GM19395 (cell line): ENCODE data around the gene NAALADL2.

Experiments
- ATAC-seq: cut with Tn5 transposase; IDR thresholded peaks from one replicate; pipeline ENCODE4 v1.9.1; 2021; ENCODE audit warnings: mild to moderate bottlenecking, moderate library complexity; ENCODE audit not compliant: unreplicated experiment

Gene NAALADL2

GRCh38 chr3:174884776-174885568 is 25.8 kb downstream of the NAALADL2 start:
- ATAC-seq: no peak

GRCh38 chr3:174891524-174892203 is 32.5 kb downstream of the NAALADL2 start:
- ATAC-seq: no peak

- ATAC-seq: no peak
Measured at GRCh38 chr3:174907027-174907426, 47.9 kb downstream of the NAALADL2 start.

- no peak for ATAC-seq
Measured at GRCh38 chr3:174907628-174908407, 48.7 kb downstream of the NAALADL2 start.

- ATAC-seq: no peak
Measured at GRCh38 chr3:174931473-174932353, 72.6 kb downstream of the NAALADL2 start.

GRCh38 chr3:174936590-174936989 is 77.5 kb downstream of the NAALADL2 start:
- no peak for ATAC-seq

- no peak for ATAC-seq
Measured at GRCh38 chr3:174937478-174937877, 78.3 kb downstream of the NAALADL2 start.

GRCh38 chr3:174938102-174938501 is 79.0 kb downstream of the NAALADL2 start:
- no peak for ATAC-seq

- ATAC-seq: no peak
Measured at GRCh38 chr3:174940151-174940550, 81.0 kb downstream of the NAALADL2 start.

GRCh38 chr3:174945276-174945675 is 86.1 kb downstream of the NAALADL2 start:
- no peak for ATAC-seq

GRCh38 chr3:174945951-174946350 is 86.8 kb downstream of the NAALADL2 start:
- no peak for ATAC-seq

GRCh38 chr3:174949523-174949922 is 90.4 kb downstream of the NAALADL2 start:
- ATAC-seq: no peak

GRCh38 chr3:174951034-174951433 is 91.9 kb downstream of the NAALADL2 start:
- no peak for ATAC-seq

GRCh38 chr3:174951498-174952005 is 92.4 kb downstream of the NAALADL2 start:
- no peak for ATAC-seq

- no peak for ATAC-seq
Measured at GRCh38 chr3:174953068-174953467, 93.9 kb downstream of the NAALADL2 start.

- no peak for ATAC-seq
Measured at GRCh38 chr3:174955513-174956016, 96.4 kb downstream of the NAALADL2 start.

GRCh38 chr3:174957081-174957480 is 97.9 kb downstream of the NAALADL2 start:
- no peak for ATAC-seq

GRCh38 chr3:174957551-174958001 is 98.4 kb downstream of the NAALADL2 start:
- no peak for ATAC-seq

- no peak for ATAC-seq
Measured at GRCh38 chr3:174958671-174959328, 99.7 kb downstream of the NAALADL2 start.
